T-cell (primary cell): ENCODE results near the gene GRID2. TPM values are rescaled to one million over a fixed set of nuclear protein-coding genes. Genes with fewer than 3 reads are reported as not detected.

Experiments used
- ATAC-seq, 4 experiments: fragments of 200-7000 bp in 3 of 4; fragments of 150-1000 bp in 1 of 4; cut with Tn5 transposase; replicated peaks in 1 of 4; 1 replicate in 3 of 4; 2 replicates in 1 of 4; pipeline ENCODE4 v1.10.0; 2021; ENCODE audit warnings: moderate library complexity in 3 of 4, mild to moderate bottlenecking in 2 of 4, moderate number of reproducible peaks in 1 of 4
- CTCF ChIA-PET, 2 donors: fragments of 300-600 bp; sonication (Branson Sonifier 250); formaldehyde crosslinking; loops; one replicate each; lab custom pipeline; 2022; ENCODE audit warnings: antibody characterized with exemption in 2 of 2; lab: Charles Lee
- POLR2A ChIA-PET, 2 donors: fragments of 300-600 bp; sonication (Branson Sonifier 250); formaldehyde crosslinking; loops; one replicate each; lab custom pipeline; 2022; ENCODE audit warnings: antibody characterized with exemption in 2 of 2; lab: Charles Lee
- DNase-seq, 35 experiments: peaks; one replicate each; pipeline versions ENCODE4 v3.0.0 to v3.0.0-alpha.2; 2013 to 2023
- H3K27ac ChIP-seq: one replicate; pipeline ENCODE4 v1.5.1; 2013; ENCODE audit warnings: low read length
- H3K27me3 ChIP-seq, 2 experiments: replicated peaks in 1 of 2; 1 replicate in 1 of 2; 2 replicates in 1 of 2; pipeline versions ENCODE4 v1.6.1 to v1.7.0; 2013; ENCODE audit warnings: low read length in 1 of 2, mixed read lengths in 1 of 2; ENCODE audit not compliant: control insufficient read depth in 2 of 2, insufficient read depth in 2 of 2; ENCODE audit errors: extremely low read depth in 1 of 2
- H3K36me3 ChIP-seq, 2 donors: 1 replicate in 1 of 2; 2 replicates in 1 of 2; pipeline versions ENCODE4 v1.6.1 to v1.7.0; 2013; ENCODE audit warnings: low read length in 1 of 2; ENCODE audit not compliant: control insufficient read depth in 2 of 2, insufficient read depth in 1 of 2; ENCODE audit errors: extremely low read depth in 1 of 2
- H3K4me1 ChIP-seq, 2 experiments: 1 replicate in 1 of 2; 2 replicates in 1 of 2; pipeline versions ENCODE4 v1.6.1 to v1.7.0; 2013; ENCODE audit warnings: low read length in 2 of 2, mixed read lengths in 1 of 2; ENCODE audit not compliant: insufficient read depth in 2 of 2, control insufficient read depth in 1 of 2; ENCODE audit errors: extremely low read depth in 1 of 2
- H3K4me3 ChIP-seq, 2 donors: 1 replicate in 1 of 2; 2 replicates in 1 of 2; pipeline versions ENCODE4 v1.5.1 to v1.7.0; 2013; ENCODE audit warnings: mild to moderate bottlenecking in 2 of 2, low read length in 1 of 2, moderate library complexity in 1 of 2; ENCODE audit not compliant: control insufficient read depth in 1 of 2; ENCODE audit errors: extremely low read depth in 1 of 2
- H3K9me3 ChIP-seq: 2 replicates; pipeline ENCODE4 v1.7.0; 2013
- H3K27ac Mint-ChIP-seq, 2 donors: one replicate each; pipeline ENCODE4 v1.8.0; 2020 to 2021; ENCODE audit warnings: mild to moderate bottlenecking in 2 of 2, mixed read lengths in 2 of 2
- H3K27me3 Mint-ChIP-seq, 2 donors: one replicate each; pipeline ENCODE4 v1.8.0; 2021 to 2022; ENCODE audit warnings: mixed read lengths in 2 of 2
- H3K36me3 Mint-ChIP-seq: one replicate; pipeline ENCODE4 v1.8.0; 2021; ENCODE audit warnings: mixed read lengths
- H3K4me1 Mint-ChIP-seq, 3 donors: one replicate each; pipeline ENCODE4 v1.8.0; 2020 to 2022; ENCODE audit warnings: mixed read lengths in 3 of 3, mild to moderate bottlenecking in 1 of 3
- H3K4me3 Mint-ChIP-seq, 3 donors: one replicate each; pipeline ENCODE4 v1.8.0; 2020 to 2022; ENCODE audit warnings: mild to moderate bottlenecking in 3 of 3, mixed read lengths in 3 of 3, moderate library complexity in 3 of 3
- H3K9me3 Mint-ChIP-seq, 3 donors: one replicate each; pipeline ENCODE4 v1.8.0; 2020 to 2022; ENCODE audit warnings: mixed read lengths in 3 of 3
- WGBS: methylation state at CpG from one replicate; pipeline ENCODE4 v1.1.5; 2013; ENCODE audit warnings: missing lambda C conversion rate; ENCODE audit not compliant: insufficient coverage; 5-methylcytosine and 5-hydroxymethylcytosine counted together
- total RNA-seq, 35 experiments: library from RNA in 6 of 35; stranded (reverse) in 6 of 35; fragments of 120-200 nt in 1 of 35; gene quantifications; one replicate each; pipeline versions ENCODE4 v1.2.1 to v1.2.4 and lab custom pipeline; 2013 to 2026

GRID2 gene
- total RNA-seq, 5 donors from 2014 or later (not counting 1 experiment from before 2014, with no cell fraction given), result 0.13 to 0.18 TPM; not detected in 3

DNA sequence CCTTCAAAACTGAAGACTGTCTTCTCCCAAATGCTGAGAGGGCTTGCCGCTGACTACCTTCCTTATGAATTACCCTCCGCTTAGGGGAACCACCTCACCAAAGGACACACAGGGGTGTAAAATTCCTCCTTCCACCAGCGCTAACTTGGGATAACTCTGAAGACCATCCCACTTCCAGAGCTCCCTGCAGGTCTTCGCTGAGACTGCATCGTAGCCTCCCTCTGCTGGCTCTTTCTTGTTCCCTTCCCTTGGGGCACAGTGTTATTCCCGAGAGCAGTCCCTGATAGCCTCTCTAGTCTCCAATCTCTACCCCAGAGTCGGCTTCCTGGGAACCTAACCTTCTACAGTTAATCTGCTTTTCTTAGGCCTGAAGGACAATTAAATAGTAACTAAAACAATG, 799.3 kb downstream of the GRID2 start:
- ATAC-seq (no peak), DNase-seq (no peak)
- Histone ChIP-seq H3K27ac (no peak overlapping the region), H3K4me3 (no peak overlapping the region), H3K27me3 (no peaks in the 10 kb centered on the region), H3K36me3 (no peaks in the 10 kb centered on the region), H3K4me1 (no peaks in the 10 kb centered on the region), H3K9me3 (no peaks in the 10 kb centered on the region)
- H3K4me1 Mint-ChIP-seq, result no peaks in the 10 kb centered on the region
- ChIA-PET CTCF (no interaction called here), POLR2A (no interaction called here)
- H3K27me3 Mint-ChIP-seq, result no peaks in the 10 kb centered on the region
- no peak overlapping the region for H3K4me3 Mint-ChIP-seq
- H3K27ac Mint-ChIP-seq, result no peak overlapping the region
- peaks cover 12 to 28% (median 17%) of the 10 kb centered on the region in 3 donors for H3K9me3 Mint-ChIP-seq
- H3K36me3 Mint-ChIP-seq, result no peaks in the 10 kb centered on the region
- 84% methylated on average over 5 of the region's 7 CpGs for WGBS

DNA sequence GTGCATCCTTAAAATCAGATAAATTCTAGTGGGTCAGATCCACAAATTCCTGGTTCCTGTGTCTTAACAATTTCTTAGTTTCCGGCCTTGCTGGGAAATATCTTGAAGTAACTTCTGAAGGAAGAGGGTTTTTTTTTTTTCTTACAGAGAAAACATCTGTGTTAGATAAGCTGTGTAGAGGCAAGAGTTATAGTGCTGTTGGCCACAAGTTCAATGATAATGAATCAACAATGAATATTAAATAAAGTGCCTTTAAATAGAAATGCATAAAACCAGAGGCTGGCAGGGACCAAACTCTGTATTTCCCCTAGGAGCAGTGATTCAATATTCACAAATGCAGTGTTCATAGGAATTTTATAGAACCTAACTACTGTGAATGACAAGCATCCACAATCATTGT, 812.9 kb downstream of the GRID2 start:
- Mint-ChIP-seq H3K4me1 (no peaks in the 10 kb centered on the region), H3K4me3 (no peak overlapping the region), H3K27me3 (no peaks in the 10 kb centered on the region), H3K9me3 (peaks cover 0 to 30% (median 7%) of the 10 kb centered on the region in 3 donors), H3K36me3 (no peaks in the 10 kb centered on the region), H3K27ac (no peak overlapping the region)
- ChIA-PET CTCF (no interaction called here), POLR2A (no interaction called here)
- WGBS, result no CpG with 5 or more reads among the region's 1 CpG
- Histone ChIP-seq H3K27me3 (no peaks in the 10 kb centered on the region), H3K4me1 (no peaks in the 10 kb centered on the region), H3K9me3 (no peaks in the 10 kb centered on the region), H3K36me3 (no peaks in the 10 kb centered on the region), H3K27ac (no peak overlapping the region), H3K4me3 (no peak overlapping the region)
- ATAC-seq (no peak), DNase-seq (no peak)

DNA sequence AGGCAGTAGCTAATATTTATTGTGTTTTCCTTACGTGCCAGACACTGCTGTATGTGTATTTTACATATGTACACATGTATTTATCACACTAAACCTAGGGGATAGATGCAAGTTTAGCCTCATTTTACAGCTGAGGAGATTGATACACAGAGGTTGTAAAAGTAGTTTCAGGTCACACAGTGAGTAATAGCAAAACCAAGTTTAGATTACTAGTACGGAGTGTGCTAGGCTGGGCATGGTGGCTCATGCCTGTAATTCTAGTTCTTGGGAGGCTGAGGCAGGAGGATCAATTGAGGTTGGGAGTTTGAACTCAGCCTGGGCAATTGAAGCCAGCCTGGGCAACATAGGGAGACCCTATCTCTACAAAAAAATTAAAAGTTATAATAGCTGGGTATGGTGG, 823.7 kb downstream of the GRID2 start:
- DNase-seq, result no peak
- Mint-ChIP-seq H3K27me3 (no peaks in the 10 kb centered on the region), H3K9me3 (peaks cover 3 to 11% (median 3%) of the 10 kb centered on the region in 3 donors), H3K36me3 (no peaks in the 10 kb centered on the region), H3K27ac (no peak overlapping the region), H3K4me1 (no peaks in the 10 kb centered on the region), H3K4me3 (no peak overlapping the region)
- Histone ChIP-seq H3K36me3 (no peaks in the 10 kb centered on the region), H3K4me3 (no peak overlapping the region), H3K27ac (no peak overlapping the region), H3K4me1 (no peaks in the 10 kb centered on the region), H3K9me3 (no peaks in the 10 kb centered on the region), H3K27me3 (no peaks in the 10 kb centered on the region)
- ChIA-PET CTCF (no interaction called here), POLR2A (no interaction called here)
- no peak for ATAC-seq
- WGBS, result 83% methylated on average over 1 of the region's 2 CpGs

DNA sequence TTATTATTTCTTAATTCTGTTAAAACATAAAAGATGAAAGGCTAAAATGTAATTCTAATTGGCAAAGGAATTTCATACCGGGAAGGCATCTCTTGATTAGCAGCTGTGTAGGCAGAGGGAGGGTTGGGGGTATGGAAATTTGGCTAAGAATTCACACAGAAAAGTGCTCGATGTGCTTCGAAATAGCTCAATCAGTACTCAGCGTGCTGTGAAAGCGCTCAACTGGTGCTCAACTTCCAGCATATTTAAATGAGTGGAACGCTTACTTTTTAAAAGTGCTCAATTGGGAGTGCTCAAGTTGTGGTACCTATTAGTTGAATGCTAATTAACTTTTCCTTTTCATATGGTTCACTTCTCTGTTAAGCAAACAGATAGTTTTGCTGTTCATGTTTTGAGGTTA, 828.9 kb downstream of the GRID2 start:
- no peak overlapping the region for H3K27ac Mint-ChIP-seq
- no peaks in the 10 kb centered on the region for H3K36me3 Mint-ChIP-seq
- POLR2A ChIA-PET, result no interaction called here

DNA sequence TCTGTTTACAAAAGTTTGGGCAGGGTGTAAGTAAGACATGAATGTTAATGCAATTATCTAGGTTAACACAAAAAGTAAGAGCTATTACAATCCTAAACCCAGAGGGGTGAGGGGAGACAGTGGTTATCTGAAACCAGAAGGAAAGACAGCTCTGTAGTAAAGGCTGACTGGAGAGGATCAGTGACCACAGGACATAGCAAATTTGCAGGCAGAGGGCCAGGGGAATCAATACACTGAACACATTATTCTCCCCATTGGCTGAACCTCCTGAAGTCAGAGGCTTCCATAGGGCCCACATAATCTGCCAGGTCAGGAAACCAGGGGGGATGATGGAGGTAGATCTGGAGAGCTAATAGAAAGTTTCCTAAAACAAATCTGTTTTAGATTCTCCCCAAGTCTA, 835.4 kb downstream of the GRID2 start:
- no peaks in the 10 kb centered on the region for H3K36me3 ChIP-seq
- H3K27ac Mint-ChIP-seq, result no peak overlapping the region
- H3K4me3 Mint-ChIP-seq, result no peak overlapping the region
- no peaks in the 10 kb centered on the region for H3K4me1 Mint-ChIP-seq
- H3K27ac ChIP-seq, result no peak overlapping the region
- H3K9me3 Mint-ChIP-seq, result peaks cover 6 to 10% (median 9%) of the 10 kb centered on the region in 3 donors
- H3K36me3 Mint-ChIP-seq, result no peaks in the 10 kb centered on the region
- ATAC-seq (no peak), DNase-seq (no peak)
- no peaks in the 10 kb centered on the region for H3K4me1 ChIP-seq
- POLR2A ChIA-PET, result no interaction called here
- no peaks in the 10 kb centered on the region for H3K27me3 Mint-ChIP-seq
- CTCF ChIA-PET, result no interaction called here
- no peaks in the 10 kb centered on the region for H3K9me3 ChIP-seq
- no peak overlapping the region for H3K4me3 ChIP-seq
- no peaks in the 10 kb centered on the region for H3K27me3 ChIP-seq

More for the DNA sequence above, 828.9 kb downstream of the GRID2 start:
- H3K9me3 Mint-ChIP-seq, result peaks cover 3 to 11% (median 3%) of the 10 kb centered on the region in 3 donors
- H3K4me1 Mint-ChIP-seq, result no peaks in the 10 kb centered on the region
- no peak for DNase-seq
- CTCF ChIA-PET, result no interaction called here
- ATAC-seq, result no peak
- H3K4me3 Mint-ChIP-seq, result no peak overlapping the region
- Histone ChIP-seq H3K27ac (no peak overlapping the region), H3K4me1 (no peaks in the 10 kb centered on the region), H3K36me3 (no peaks in the 10 kb centered on the region), H3K9me3 (no peaks in the 10 kb centered on the region), H3K4me3 (no peak overlapping the region), H3K27me3 (no peaks in the 10 kb centered on the region)
- 67% methylated on average over 4 of the region's 6 CpGs for WGBS
- no peaks in the 10 kb centered on the region for H3K27me3 Mint-ChIP-seq

DNA sequence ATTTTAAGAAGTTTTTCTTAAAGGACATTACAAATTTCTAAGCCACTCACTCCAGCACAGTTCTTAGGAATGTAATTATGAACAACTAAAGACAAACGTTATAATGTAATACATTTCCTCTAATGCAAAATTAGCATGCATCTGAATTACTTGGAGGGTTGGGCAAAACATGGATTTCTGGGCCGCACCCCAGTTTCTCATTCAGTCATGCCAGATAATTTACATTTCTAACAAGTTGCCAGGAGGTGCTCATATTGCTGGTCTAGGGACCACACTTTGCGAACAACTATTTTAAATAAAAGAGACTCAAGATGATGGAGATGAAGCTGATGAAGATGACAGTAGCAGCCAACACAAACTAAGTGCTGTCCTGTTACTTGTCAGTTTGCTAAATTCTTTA, 840.1 kb downstream of the GRID2 start:
- H3K9me3 Mint-ChIP-seq, result peaks cover 2 to 4% (median 2%) of the 10 kb centered on the region in 3 donors
- Histone ChIP-seq H3K4me1 (no peaks in the 10 kb centered on the region), H3K27me3 (no peaks in the 10 kb centered on the region), H3K4me3 (no peak overlapping the region), H3K36me3 (no peaks in the 10 kb centered on the region), H3K27ac (no peak overlapping the region), H3K9me3 (no peaks in the 10 kb centered on the region)
- CTCF ChIA-PET, result no interaction called here
- 100% methylated on average over 1 of the region's 3 CpGs for WGBS
- H3K27me3 Mint-ChIP-seq, result no peaks in the 10 kb centered on the region
- POLR2A ChIA-PET, result no interaction called here
- no peak for ATAC-seq
- H3K36me3 Mint-ChIP-seq, result no peaks in the 10 kb centered on the region
- no peak overlapping the region for H3K27ac Mint-ChIP-seq
- no peaks in the 10 kb centered on the region for H3K4me1 Mint-ChIP-seq
- H3K4me3 Mint-ChIP-seq, result no peak overlapping the region
- DNase-seq, result no peak

DNA sequence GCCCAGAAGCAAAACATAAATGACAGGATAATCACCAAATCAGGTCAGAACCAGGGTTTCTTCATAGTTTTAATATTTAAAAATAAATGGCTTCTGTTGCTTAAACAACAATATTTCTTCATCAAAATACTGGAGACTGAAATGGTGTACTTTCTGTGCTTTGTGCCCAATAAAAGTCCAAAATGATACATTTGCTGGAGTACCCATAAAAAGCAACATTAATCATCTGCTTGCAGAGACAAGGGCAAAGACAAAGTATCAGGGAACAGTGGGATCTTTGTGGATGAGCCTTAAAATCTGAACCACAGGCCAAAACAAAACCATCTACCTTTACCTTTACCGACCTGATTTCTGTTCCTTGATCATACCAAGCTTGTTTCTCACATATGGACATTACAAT, 840.9 kb downstream of the GRID2 start:
- Histone ChIP-seq H3K4me3 (no peak overlapping the region), H3K27me3 (no peaks in the 10 kb centered on the region), H3K36me3 (no peaks in the 10 kb centered on the region), H3K27ac (no peak overlapping the region), H3K4me1 (no peaks in the 10 kb centered on the region), H3K9me3 (no peaks in the 10 kb centered on the region)
- peaks cover 0 to 4% (median 2%) of the 10 kb centered on the region in 3 donors for H3K9me3 Mint-ChIP-seq
- 40% methylated on average over 1 of the region's 1 CpG for WGBS
- POLR2A ChIA-PET, result no interaction called here
- no peak overlapping the region for H3K4me3 Mint-ChIP-seq
- H3K36me3 Mint-ChIP-seq, result no peaks in the 10 kb centered on the region
- CTCF ChIA-PET, result interaction anchor here in 1 of 2 donors (0.6 kb wide), 1 partner anchor 212 kb away, joined by 3 read pairs; no protein-coding TSS in a partner anchor
- ATAC-seq (no peak), DNase-seq (no peak)
- no peaks in the 10 kb centered on the region for H3K4me1 Mint-ChIP-seq
- H3K27me3 Mint-ChIP-seq, result no peaks in the 10 kb centered on the region
- no peak overlapping the region for H3K27ac Mint-ChIP-seq
